HTR-8/SVneo (cell line): ENCODE data around the gene FHL1.
A peak's percentile ranks its signal among the peaks of the same experiment; 100 is the strongest.

ENCODE experiments used
- DNase-seq: peaks from one replicate; pipeline ENCODE4 v3.0.0; 2011; ENCODE audit warnings: low spot score, mixed read lengths; ENCODE audit not compliant: insufficient read length
- FAIRE-seq: peaks from 2 replicates; lab custom pipeline; 2011; peaks lifted over from hg19 to GRCh38; lab: Jason Lieb, UNC

Gene FHL1

GRCh38 chrX:136204571-136204970 lies 57.2 kb downstream of the FHL1 start:
- DNase-seq, result no peak
- no peak for FAIRE-seq

DNA sequence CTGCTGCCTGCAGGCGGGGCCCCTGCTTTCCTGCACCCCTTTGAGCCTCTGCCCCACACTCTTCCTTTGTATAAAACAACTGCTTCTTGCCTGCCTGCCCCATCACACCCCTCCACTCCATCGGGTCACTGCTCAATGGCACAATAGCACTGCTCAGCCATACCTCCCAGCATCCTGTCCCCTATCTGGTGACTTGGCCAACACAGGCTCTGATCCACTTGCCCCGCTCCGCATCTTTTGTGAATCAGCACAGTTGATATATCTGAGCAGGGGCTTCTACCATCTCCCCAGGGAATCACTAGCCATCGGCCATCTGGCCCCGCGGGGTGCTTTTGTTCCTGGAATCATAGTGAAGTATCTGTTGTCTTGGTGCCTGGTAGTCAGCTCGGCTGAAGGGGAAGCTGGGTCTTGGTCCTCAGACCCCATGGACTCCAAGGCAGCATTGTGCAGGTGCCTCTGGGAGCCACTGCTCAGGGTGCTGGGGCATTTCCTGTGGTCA lies 58.6 kb downstream of the FHL1 start:
- no peak for FAIRE-seq
- DNase-seq, result no peak

DNA sequence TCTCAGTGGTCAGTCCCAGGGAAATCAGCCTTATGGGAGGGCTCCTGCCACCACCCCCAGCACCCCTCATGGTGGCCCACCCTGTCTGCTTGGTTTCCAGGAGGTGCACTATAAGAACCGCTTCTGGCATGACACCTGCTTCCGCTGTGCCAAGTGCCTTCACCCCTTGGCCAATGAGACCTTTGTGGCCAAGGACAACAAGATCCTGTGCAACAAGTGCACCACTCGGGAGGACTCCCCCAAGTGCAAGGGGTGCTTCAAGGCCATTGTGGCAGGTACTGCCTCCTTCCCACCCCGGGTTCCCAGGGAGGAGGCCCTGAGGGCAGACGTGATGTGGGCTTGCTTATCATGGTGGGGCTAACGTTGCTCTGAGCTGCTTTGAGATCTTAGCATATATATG lies 59.6 kb downstream of the FHL1 start:
- no peak for FAIRE-seq
- DNase-seq, result no peak

GRCh38 chrX:136207546-136207945 lies 60.2 kb downstream of the FHL1 start:
- no peak for FAIRE-seq
- no peak for DNase-seq

GRCh38 chrX:136209016-136209738 lies 61.8 kb downstream of the FHL1 start:
- DNase-seq (no peak), FAIRE-seq (no peak)

DNA sequence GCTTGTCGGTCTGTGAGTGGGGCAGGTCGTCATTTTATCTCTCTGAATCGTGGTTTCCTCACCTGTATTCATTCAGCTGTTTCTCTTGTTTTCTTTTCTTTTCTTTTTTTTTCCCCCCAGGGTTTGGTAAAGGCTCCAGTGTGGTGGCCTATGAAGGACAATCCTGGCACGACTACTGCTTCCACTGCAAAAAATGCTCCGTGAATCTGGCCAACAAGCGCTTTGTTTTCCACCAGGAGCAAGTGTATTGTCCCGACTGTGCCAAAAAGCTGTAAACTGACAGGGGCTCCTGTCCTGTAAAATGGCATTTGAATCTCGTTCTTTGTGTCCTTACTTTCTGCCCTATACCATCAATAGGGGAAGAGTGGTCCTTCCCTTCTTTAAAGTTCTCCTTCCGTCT lies 62.4 kb downstream of the FHL1 start:
- no peak for FAIRE-seq
- no peak for DNase-seq

GRCh38 chrX:136210243-136210642 lies 62.9 kb downstream of the FHL1 start:
- no peak for DNase-seq
- no peak for FAIRE-seq

DNA sequence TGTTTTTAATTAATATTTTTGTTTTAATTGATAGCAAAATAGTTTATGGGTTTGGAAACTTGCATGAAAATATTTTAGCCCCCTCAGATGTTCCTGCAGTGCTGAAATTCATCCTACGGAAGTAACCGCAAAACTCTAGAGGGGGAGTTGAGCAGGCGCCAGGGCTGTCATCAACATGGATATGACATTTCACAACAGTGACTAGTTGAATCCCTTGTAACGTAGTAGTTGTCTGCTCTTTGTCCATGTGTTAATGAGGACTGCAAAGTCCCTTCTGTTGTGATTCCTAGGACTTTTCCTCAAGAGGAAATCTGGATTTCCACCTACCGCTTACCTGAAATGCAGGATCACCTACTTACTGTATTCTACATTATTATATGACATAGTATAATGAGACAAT lies 63.5 kb downstream of the FHL1 start:
- DNase-seq, result no peak
- FAIRE-seq, result no peak

- DNase-seq, result no peak
- FAIRE-seq, result no peak
Observed at GRCh38 chrX:136211766-136212556, 64.6 kb downstream of the FHL1 start.

DNA sequence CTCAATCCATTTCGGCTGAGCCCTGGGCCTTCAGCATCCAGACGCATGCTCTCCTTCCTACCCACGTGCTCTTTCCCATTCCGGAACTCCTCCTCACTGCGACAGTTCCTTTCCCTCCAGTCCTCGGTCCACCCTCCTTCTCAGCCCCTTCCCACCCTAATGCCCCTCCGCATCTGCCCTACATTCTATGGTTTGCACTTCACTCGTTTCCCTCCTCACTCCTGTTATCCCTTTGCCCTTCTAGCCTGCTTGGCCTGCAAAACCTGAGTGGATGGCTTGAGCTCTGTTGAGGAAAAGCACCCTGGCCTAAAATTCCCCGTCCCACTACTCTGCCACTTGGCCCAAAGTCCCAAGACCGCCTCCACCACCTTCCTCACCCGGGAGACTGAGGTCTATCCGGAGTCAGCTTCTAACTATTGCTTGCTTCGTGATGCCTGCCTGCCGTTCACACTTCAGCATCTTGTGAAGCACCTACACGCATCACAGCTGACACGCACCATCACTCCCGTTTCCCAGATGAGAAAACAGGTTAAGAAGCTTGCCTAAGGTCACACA lies 65.3 kb downstream of the FHL1 start:
- FAIRE-seq, result no peak
- no peak for DNase-seq

GRCh38 chrX:136214551-136214950 lies 67.2 kb downstream of the FHL1 start:
- DNase-seq (peak; percentile 37), FAIRE-seq (no peak)

DNA sequence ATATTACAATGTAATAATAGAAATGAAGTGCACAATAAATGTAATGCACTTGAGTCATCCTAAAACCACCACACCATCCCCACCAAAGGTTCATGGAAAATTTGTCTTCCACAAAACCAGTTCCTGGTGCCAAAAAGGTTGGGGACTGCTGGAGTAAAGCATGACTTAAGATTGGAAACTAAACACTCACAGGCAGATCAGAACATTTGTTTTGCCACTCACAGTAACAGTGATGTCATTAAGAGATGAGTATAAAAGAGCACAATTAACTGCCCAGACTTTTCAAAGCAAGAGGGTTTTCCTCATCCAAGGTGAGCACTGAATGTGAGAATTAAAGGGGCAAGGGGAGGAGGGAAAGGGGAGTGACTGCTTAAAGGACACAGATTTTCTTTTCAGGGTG lies 68.2 kb downstream of the FHL1 start:
- no peak for DNase-seq
- no peak for FAIRE-seq

- no peak for DNase-seq
- no peak for FAIRE-seq
Observed at GRCh38 chrX:136219893-136220292, 72.6 kb downstream of the FHL1 start.

GRCh38 chrX:136220540-136220939 lies 73.2 kb downstream of the FHL1 start:
- DNase-seq, result no peak
- no peak for FAIRE-seq

GRCh38 chrX:136220951-136221350 lies 73.6 kb downstream of the FHL1 start:
- FAIRE-seq (no peak), DNase-seq (no peak)

DNA sequence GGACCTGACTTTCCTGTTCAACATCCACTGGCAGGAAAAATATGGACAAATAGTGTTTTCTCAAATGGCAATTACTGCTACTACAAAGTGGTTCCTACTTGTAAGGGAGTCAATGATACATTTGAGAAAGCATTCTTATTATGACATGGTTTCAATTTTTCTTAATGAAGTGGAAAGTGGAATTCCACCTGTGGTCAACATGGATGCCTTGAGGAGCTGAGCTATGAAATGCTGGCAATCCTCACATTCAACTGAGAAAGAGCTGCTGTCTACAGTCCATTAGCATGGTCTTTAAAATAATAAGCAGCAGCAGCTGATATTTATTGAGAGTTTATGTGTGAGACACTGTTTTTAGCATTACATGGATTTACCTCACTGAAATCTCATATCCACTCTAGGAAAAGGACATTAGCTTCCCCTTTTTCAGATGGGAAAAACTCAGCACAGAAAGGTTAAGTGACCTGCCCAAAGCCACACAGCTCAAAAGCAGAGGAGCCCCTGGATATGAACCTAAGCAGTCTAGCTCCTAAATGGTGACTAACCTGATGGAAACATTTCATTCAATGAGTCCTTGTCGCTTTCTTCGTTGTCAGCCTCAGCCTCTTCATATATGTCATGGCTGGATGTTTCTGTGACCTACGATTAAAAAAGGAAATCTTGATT lies 74.6 kb downstream of the FHL1 start:
- FAIRE-seq (no peak), DNase-seq (no peak)

GRCh38 chrX:136227074-136227473 lies 79.7 kb downstream of the FHL1 start:
- DNase-seq (no peak), FAIRE-seq (no peak)

DNA sequence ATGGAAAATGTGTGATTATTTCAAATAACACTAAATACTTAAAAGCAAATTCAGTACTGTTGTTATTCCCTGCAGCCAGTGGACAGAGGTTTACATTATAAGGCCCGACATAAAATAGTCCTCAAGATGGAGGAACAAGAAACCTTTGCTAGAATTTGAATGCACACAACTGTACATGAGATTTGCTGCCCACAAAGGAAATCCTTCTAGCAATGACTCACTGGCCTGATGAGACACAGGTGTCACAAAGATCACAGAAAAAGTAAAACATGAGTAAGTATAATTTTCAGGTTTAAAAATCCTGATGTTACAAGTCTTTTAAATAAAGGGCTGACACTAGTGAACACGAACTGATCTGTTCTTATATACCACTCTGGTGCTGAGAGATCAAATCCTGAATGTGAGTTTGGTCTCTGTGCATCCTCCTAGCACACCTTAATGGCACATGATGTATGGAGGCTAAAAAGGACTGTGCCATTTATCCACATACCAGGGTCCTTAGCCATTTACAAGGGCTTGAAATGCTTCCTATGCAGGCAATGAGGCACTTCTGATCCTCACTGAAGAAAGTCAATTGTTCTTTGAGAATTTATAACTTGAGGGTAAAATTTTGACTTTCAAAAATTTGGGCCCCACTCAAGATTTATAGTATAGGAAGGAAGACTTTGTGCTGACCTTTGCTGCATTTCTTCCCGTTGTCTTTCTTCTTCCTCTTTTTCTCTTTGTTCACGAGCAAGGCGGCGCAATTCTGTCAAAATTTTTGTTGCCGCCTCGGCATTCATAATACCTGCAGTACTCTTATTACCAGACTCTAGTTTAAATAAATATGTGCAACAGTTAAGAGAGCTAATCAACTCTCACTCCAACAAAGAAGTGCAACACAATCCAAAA lies 80.9 kb downstream of the FHL1 start:
- DNase-seq (no peak), FAIRE-seq (no peak)

- no peak for DNase-seq
- no peak for FAIRE-seq
Observed at GRCh38 chrX:136228839-136229207, 81.5 kb downstream of the FHL1 start.

DNA sequence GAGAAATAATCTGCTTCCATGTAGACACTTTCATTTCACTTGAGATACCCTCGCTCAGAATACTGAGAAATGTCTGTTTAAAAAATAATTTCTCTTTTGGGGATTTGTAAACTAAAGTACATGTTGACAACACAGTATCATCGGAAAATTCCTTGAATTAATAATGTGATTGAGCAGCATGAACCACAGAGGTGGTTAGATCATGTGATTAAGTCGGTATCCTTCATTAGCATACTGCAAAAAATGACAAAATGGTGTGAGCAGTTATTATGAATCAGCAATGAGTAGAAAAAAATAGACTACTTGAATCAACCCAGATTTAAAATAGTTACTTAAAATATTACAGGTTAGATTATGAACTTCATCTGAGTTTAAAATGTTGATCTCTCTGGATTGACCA lies 89.7 kb downstream of the FHL1 start:
- FAIRE-seq, result no peak
- DNase-seq, result no peak
